Measurements from ENCODE around the gene LRCH1.

The LRCH1 gene

DNA sequence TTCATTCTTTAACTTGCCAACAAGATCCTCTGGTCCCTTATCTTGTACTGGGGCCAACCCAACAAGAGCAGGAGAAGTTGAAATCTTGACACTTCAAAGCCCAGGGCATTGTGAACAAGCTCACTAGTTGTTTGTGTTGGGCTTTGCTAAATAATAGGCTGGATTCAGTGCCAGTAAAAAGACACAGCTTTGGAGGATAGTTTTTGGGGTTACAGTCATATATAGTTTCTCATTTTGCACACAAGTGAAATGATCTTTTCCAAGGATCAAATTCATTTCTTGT, 30.3 kb upstream of the LRCH1 start:
- H3K36me3 ChIP-seq (ENCODE audit: control insufficient read depth, insufficient read depth, low read length), result no peaks in the 10 kb centered on the region
- H3K9ac ChIP-seq (ENCODE audit: low read depth, low read length), result no peak overlapping the region
- H3K4me3 ChIP-seq (ENCODE audit: low read depth, low read length), result no peak overlapping the region
- H3K4me1 ChIP-seq (ENCODE audit: control insufficient read depth, insufficient read depth, low read length), result no peaks in the 10 kb centered on the region
- no peaks in the 10 kb centered on the region for H3K9me3 ChIP-seq (ENCODE audit: control insufficient read depth, insufficient read depth, low read length)
- no peaks in the 10 kb centered on the region for H3K27me3 ChIP-seq (ENCODE audit: control insufficient read depth, insufficient read depth, low read length)

DNA sequence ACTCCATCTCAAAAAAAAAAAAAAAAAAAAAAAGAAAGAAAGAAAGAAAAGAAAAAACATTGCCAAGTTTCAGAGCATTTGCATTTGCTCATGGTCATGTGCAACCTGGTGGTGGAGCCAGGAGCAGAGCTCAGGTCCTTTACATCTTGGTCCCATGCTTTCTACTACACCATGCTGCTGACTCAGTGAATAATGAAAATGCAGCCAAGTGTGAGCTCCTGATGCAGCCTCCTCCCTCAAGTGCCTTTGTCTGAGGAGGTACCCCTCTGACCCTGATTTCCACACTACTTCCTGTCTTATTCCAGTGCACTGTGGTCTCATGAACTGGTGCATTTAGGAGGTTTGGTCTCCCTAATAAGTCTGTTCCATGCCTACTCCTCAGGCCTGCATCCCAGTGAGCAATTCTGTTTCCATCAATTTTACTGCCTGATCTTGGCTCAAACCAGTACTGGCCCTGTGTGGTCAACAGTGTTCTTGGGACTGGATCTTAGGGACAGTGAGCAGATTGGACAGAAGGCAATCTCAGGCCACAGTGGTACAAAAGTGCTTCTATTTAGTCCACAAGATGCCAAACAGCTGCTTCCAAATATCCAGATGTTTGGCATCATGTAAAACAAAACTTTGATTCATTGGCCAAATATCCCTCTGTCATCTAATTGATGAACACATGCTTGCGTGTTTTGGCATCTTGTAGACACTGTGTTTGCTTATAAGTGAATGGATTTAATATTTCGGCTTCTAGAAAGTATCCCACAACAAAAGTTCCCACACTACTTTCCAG, 28.8 kb upstream of the LRCH1 start:
- H3K36me3 ChIP-seq (ENCODE audit: control insufficient read depth, insufficient read depth, low read length), result no peaks in the 10 kb centered on the region
- H3K9me3 ChIP-seq (ENCODE audit: control insufficient read depth, insufficient read depth, low read length), result no peaks in the 10 kb centered on the region
- H3K27me3 ChIP-seq (ENCODE audit: control insufficient read depth, insufficient read depth, low read length), result no peaks in the 10 kb centered on the region
- H3K9ac ChIP-seq (ENCODE audit: low read depth, low read length), result no peak overlapping the region
- H3K4me1 ChIP-seq (ENCODE audit: control insufficient read depth, insufficient read depth, low read length), result no peaks in the 10 kb centered on the region
- H3K4me3 ChIP-seq (ENCODE audit: low read depth, low read length), result no peak overlapping the region

DNA sequence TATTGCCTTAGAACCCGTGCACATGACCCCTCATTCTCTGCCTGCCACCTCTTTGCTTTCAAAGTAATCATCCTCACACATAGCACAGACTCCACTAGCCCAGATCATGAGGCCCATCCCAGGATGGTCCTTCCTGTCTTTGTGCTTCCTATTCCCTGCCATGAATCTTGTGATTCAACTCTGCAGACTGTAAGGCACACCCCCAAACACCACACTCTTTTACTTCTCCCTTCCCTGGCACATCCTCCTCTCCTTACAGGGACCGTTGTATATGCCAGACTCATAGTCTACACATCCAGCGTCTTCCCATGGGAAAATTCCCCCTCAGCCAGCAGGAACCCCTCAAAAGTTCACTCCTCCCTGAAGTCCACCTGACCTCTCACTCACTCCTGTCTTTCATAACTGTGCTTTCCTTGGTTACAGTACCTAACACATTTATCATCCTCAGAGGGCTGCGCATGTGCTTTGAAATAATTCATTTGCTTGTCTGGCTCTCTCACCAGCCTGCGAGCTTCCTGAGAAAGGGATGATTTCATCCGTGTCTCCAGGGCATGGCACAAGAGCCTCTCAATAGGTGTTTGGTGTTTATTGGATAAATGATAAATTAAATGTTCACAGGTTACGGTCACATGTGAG, 26.8 kb upstream of the LRCH1 start:
- Histone ChIP-seq H3K36me3 (ENCODE audit: control insufficient read depth, insufficient read depth, low read length) (no peaks in the 10 kb centered on the region), H3K9ac (ENCODE audit: low read depth, low read length) (no peak overlapping the region), H3K4me1 (ENCODE audit: control insufficient read depth, insufficient read depth, low read length) (peaks cover under 1% of the 10 kb centered on the region), H3K27me3 (ENCODE audit: control insufficient read depth, insufficient read depth, low read length) (no peaks in the 10 kb centered on the region), H3K4me3 (ENCODE audit: low read depth, low read length) (no peak overlapping the region), H3K9me3 (ENCODE audit: control insufficient read depth, insufficient read depth, low read length) (no peaks in the 10 kb centered on the region)

DNA sequence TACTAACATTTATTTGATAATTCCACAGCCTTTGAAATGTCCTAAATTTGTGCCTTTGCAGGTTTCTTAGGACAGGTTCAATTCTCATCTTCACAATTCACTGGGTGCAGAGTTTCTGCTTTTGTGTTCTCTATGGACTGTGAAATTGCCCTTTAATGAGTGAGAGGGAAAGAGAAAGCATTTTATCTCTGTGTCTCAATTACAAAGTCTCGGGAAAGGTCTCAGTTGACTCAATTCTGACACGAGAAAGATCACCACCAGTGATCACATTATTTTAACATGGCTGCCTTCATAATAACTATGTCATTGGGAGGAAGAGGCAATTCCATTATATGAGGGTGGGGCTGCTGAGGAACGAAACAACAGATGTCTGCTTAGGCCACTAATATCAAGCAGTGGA, 26.2 kb upstream of the LRCH1 start:
- Histone ChIP-seq H3K9me3 (ENCODE audit: control insufficient read depth, insufficient read depth, low read length) (no peaks in the 10 kb centered on the region), H3K27me3 (ENCODE audit: control insufficient read depth, insufficient read depth, low read length) (no peaks in the 10 kb centered on the region), H3K36me3 (ENCODE audit: control insufficient read depth, insufficient read depth, low read length) (no peaks in the 10 kb centered on the region), H3K9ac (ENCODE audit: low read depth, low read length) (no peak overlapping the region), H3K4me1 (ENCODE audit: control insufficient read depth, insufficient read depth, low read length) (peaks cover 5% of the 10 kb centered on the region), H3K4me3 (ENCODE audit: low read depth, low read length) (no peak overlapping the region)

DNA sequence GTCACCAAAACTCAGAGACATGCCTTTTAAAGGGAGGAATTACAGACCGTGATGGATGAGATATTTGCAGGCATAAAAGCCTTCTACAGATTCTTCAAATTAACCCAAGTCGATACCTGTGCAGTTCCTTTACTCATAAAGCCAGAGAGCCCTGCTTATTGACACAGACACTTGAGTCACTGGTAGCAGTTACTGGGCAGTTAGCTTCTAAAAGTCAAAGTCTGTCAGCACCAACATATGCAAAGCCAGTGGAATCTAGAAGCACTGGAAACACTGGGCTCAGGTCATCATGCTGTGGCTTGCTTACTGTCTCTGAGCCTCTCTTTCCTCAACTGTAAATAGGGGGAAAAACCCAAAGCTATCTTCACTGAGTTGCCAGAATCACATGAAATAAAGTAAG, 25.7 kb upstream of the LRCH1 start:
- Histone ChIP-seq H3K9ac (ENCODE audit: low read depth, low read length) (no peak overlapping the region), H3K9me3 (ENCODE audit: control insufficient read depth, insufficient read depth, low read length) (no peaks in the 10 kb centered on the region), H3K36me3 (ENCODE audit: control insufficient read depth, insufficient read depth, low read length) (no peaks in the 10 kb centered on the region), H3K27me3 (ENCODE audit: control insufficient read depth, insufficient read depth, low read length) (no peaks in the 10 kb centered on the region), H3K4me3 (ENCODE audit: low read depth, low read length) (no peak overlapping the region), H3K4me1 (ENCODE audit: control insufficient read depth, insufficient read depth, low read length) (peaks cover 6% of the 10 kb centered on the region)

DNA sequence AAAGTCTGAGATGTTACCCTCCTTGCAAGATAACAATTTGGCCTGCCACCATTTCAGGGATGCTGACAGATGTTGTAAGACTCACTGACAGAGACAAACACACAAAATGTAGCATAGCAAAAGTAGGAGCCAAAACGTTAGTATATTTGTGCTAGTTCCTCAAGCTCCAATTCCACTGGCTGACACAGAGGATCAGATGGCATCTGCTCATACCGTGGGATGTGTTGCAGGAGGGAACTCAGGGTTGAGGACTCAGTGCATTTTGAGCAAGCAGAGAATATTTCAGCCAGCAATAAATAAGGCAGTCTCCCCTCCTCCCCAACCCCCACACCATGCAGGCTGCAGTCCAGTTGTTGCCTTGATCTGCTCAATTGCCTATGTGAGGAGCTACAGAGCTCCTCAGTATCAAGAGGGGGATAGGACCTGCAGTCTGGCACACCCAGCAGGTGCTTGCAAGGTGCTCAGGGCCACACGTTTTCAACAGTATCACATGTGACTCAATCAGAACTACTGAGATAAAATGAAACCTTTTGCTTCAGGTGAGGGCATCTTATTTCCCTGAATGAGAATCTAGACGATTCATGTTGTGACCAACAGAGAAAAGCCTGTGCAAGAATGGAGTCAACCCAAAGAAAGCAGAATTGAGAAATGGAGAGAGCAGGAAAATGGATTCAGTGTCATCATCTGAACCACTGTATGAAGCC, 23.6 kb upstream of the LRCH1 start:
- no peak overlapping the region for H3K9ac ChIP-seq (ENCODE audit: low read depth, low read length)
- no peak overlapping the region for H3K4me3 ChIP-seq (ENCODE audit: low read depth, low read length)
- H3K4me1 ChIP-seq (ENCODE audit: control insufficient read depth, insufficient read depth, low read length), result peaks cover 6% of the 10 kb centered on the region
- H3K27me3 ChIP-seq (ENCODE audit: control insufficient read depth, insufficient read depth, low read length), result no peaks in the 10 kb centered on the region
- no peaks in the 10 kb centered on the region for H3K9me3 ChIP-seq (ENCODE audit: control insufficient read depth, insufficient read depth, low read length)
- no peaks in the 10 kb centered on the region for H3K36me3 ChIP-seq (ENCODE audit: control insufficient read depth, insufficient read depth, low read length)

DNA sequence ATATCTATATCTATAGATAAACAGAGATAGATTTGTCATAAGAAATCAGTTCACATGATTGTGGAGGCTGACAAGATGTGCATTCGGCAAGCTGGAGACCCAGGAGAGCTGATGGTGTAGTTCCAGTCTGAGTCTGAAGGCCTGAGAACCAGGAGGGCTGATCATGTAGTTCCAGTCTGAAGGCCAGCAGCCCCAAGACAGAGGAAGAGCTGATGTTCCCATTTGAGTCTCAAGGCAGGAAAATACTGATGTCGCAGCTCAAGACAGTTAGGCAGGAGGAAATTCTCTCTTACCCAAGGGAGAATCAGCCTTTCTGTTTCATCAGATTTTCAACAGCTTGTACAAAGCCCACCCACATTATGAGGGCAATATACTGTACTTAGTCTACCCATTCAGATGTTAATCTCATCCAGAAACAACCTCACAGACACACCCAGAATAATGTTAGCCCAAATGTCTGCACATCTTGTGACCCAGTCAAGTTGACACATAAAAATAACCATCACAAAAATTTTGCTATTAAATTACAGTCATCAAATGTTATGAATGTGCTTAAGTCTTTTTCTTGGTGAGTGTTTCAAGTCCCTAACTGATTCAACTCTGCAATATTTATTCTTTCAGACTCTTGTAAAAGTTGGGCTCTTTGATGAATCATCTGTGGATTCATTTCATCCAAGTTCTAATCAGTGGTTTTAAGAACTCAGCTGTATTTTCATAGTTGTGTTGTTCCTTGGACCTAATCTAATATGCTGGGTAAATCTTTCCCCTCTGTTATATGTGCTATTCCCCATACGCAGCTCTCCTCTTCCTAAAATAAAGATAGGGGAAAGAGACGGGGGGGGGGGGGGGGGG, 22.7 kb upstream of the LRCH1 start:
- peaks cover 6% of the 10 kb centered on the region for H3K4me1 ChIP-seq (ENCODE audit: control insufficient read depth, insufficient read depth, low read length)
- no peaks in the 10 kb centered on the region for H3K27me3 ChIP-seq (ENCODE audit: control insufficient read depth, insufficient read depth, low read length)
- no peak overlapping the region for H3K4me3 ChIP-seq (ENCODE audit: low read depth, low read length)
- no peaks in the 10 kb centered on the region for H3K36me3 ChIP-seq (ENCODE audit: control insufficient read depth, insufficient read depth, low read length)
- no peak overlapping the region for H3K9ac ChIP-seq (ENCODE audit: low read depth, low read length)
- no peaks in the 10 kb centered on the region for H3K9me3 ChIP-seq (ENCODE audit: control insufficient read depth, insufficient read depth, low read length)

DNA sequence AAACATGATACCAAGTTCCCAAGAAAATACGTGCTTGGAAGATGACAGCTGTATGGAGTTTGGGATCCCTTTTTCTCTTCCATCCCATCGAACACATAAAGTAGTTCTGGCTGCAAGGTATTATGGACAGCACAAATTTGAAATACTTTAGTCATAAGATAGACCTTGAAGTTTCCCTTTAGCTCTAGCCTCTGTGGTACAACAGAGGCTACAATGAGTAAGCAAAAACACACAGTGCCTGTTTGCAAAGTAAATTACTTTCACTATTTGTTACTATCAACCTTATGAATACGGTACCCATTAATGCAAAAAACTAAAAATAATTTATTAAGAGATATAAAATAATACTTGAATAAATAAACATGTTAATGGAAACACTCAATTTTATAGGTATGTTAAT, 21.0 kb upstream of the LRCH1 start:
- no peak overlapping the region for H3K4me3 ChIP-seq (ENCODE audit: low read depth, low read length)

DNA sequence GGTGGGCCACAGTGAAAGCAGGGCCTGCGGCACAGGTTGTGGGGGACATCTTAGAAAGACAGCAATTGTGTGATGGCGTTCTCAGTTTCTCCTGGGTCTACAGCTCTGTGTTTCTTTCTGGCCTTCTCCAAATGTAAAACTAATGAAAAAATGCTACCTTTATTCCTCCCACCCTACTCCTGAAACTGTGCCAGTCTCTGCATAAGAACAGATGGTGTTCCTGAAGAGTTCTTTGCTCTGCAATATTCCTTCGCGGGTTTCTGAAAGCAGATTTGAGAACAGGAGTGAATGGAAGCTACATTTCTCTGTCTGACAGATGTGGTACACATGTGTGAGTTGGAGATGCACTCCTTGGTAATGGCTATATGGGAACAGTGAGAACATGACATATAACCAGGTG, 18.0 kb upstream of the LRCH1 start:
- Histone ChIP-seq H3K9me3 (ENCODE audit: control insufficient read depth, insufficient read depth, low read length) (no peaks in the 10 kb centered on the region), H3K27me3 (ENCODE audit: control insufficient read depth, insufficient read depth, low read length) (no peaks in the 10 kb centered on the region), H3K36me3 (ENCODE audit: control insufficient read depth, insufficient read depth, low read length) (no peaks in the 10 kb centered on the region), H3K4me1 (ENCODE audit: control insufficient read depth, insufficient read depth, low read length) (peaks cover 6% of the 10 kb centered on the region), H3K9ac (ENCODE audit: low read depth, low read length) (no peak overlapping the region), H3K4me3 (ENCODE audit: low read depth, low read length) (no peak overlapping the region)

More for the DNA sequence above, 21.0 kb upstream of the LRCH1 start:
- Histone ChIP-seq H3K27me3 (ENCODE audit: control insufficient read depth, insufficient read depth, low read length) (no peaks in the 10 kb centered on the region), H3K9me3 (ENCODE audit: control insufficient read depth, insufficient read depth, low read length) (no peaks in the 10 kb centered on the region), H3K9ac (ENCODE audit: low read depth, low read length) (no peak overlapping the region), H3K36me3 (ENCODE audit: control insufficient read depth, insufficient read depth, low read length) (no peaks in the 10 kb centered on the region), H3K4me1 (ENCODE audit: control insufficient read depth, insufficient read depth, low read length) (peaks cover 6% of the 10 kb centered on the region)

DNA sequence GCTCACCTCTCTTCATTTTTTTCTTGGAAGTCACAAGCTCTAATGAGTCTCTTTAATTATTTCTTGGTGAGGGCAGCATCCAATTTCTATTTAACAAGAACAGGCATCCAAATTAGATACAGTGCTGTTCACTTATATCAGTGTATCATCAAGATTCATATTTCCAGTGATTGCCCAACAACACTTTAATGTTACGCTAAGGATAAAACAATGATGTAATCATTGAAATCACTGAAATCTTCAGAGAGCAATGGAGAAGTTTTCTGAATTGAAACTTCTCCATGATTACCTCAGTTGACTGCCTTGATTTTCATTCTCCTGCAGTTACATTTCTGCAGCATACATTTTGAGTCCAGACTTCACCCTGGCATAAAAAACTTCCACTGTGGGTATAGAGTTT, 17.1 kb upstream of the LRCH1 start:
- H3K9me3 ChIP-seq (ENCODE audit: control insufficient read depth, insufficient read depth, low read length), result no peaks in the 10 kb centered on the region
- H3K9ac ChIP-seq (ENCODE audit: low read depth, low read length), result no peak overlapping the region
- peaks cover 6% of the 10 kb centered on the region for H3K4me1 ChIP-seq (ENCODE audit: control insufficient read depth, insufficient read depth, low read length)
- no peaks in the 10 kb centered on the region for H3K27me3 ChIP-seq (ENCODE audit: control insufficient read depth, insufficient read depth, low read length)
- no peak overlapping the region for H3K4me3 ChIP-seq (ENCODE audit: low read depth, low read length)
- no peaks in the 10 kb centered on the region for H3K36me3 ChIP-seq (ENCODE audit: control insufficient read depth, insufficient read depth, low read length)

DNA sequence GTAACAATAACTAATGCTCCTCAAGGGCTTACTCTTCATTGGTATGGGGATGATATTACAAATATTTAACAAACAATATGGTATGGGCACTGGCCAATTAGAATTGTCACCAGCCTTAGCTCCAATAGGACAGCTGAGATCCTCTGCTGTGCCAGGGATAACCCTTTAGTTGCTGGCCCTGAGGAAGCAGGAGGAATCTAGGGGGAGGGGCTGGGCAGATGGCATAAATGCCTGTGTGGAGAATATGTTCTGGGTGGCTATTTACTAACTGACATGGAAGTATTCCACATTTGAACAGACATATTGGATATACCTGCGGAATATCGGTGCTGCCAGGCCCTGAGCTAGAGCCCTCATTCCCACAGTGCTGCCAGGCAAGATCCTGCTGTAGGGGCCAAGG, 16.6 kb upstream of the LRCH1 start:
- Histone ChIP-seq H3K4me3 (ENCODE audit: low read depth, low read length) (no peak overlapping the region), H3K9ac (ENCODE audit: low read depth, low read length) (no peak overlapping the region), H3K4me1 (ENCODE audit: control insufficient read depth, insufficient read depth, low read length) (peaks cover 4% of the 10 kb centered on the region), H3K9me3 (ENCODE audit: control insufficient read depth, insufficient read depth, low read length) (no peaks in the 10 kb centered on the region), H3K36me3 (ENCODE audit: control insufficient read depth, insufficient read depth, low read length) (no peaks in the 10 kb centered on the region), H3K27me3 (ENCODE audit: control insufficient read depth, insufficient read depth, low read length) (no peaks in the 10 kb centered on the region)

All from iPS-15b (cell line).